COR-L47 (cell line): ENCODE measurements around the gene AS3MT.
"Not testable (repeated sequence)": the region's sequence is repeated elsewhere in the genome, so short reads cannot be mapped to it uniquely, and the experiment has no call there.

Experiments
- DNase-seq: peaks from one replicate; lab custom pipeline; 2025; lab: John Stamatoyannopoulos, UW

AS3MT gene

GRCh38 chr10:102855731-102856436 is 13.4 kb upstream of the AS3MT start:
- DNase-seq: not testable (repeated sequence)

- DNase-seq: no peak
Observed at GRCh38 chr10:102856758-102857424, 12.4 kb upstream of the AS3MT start.

DNA sequence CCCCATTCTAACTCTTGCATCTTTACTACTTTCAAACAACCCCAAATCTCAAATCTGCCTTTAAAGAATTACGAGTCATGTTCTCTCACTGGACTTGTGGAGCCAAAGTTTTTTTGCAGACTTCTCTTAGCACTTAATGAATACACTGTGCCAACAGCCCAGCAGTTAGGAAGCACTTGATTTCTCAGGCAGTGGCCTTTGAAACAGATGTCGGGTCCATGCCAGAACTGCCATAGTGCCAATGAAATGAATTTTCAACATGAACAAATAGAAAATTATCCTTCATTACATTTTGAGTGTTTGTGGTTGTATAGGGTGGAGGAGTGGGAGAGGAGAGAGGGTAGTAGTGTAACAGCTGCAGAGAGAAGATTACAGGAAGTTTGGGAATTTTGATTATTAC is 9.4 kb upstream of the AS3MT start:
- no peak for DNase-seq

- DNase-seq: no peak
Observed at GRCh38 chr10:102863660-102864059, 5.6 kb upstream of the AS3MT start.

GRCh38 chr10:102865620-102866019 is 3.6 kb upstream of the AS3MT start:
- DNase-seq: no peak

GRCh38 chr10:102868911-102869257 is 386 bp upstream of the AS3MT start:
- no peak for DNase-seq

- no peak for DNase-seq
Observed at GRCh38 chr10:102870221-102870620, 951 bp downstream of the AS3MT start.

DNA sequence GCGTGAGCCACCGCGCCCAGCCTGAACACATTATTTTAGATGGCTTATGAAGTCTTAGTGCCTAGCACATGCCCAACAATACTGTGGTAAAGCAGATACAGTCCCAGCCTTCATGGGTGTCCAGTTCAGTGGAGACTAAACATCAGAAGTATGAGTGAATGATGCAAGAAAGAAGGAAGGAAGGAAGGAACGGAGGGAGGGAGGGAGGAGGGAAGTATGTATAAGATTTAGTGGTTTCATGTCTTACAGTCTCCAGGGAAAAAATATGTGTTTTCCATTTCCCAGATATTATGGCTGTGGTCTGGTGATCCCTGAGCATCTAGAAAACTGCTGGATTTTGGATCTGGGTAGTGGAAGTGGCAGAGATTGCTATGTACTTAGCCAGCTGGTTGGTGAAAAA is 2.9 kb downstream of the AS3MT start:
- DNase-seq: no peak

DNA sequence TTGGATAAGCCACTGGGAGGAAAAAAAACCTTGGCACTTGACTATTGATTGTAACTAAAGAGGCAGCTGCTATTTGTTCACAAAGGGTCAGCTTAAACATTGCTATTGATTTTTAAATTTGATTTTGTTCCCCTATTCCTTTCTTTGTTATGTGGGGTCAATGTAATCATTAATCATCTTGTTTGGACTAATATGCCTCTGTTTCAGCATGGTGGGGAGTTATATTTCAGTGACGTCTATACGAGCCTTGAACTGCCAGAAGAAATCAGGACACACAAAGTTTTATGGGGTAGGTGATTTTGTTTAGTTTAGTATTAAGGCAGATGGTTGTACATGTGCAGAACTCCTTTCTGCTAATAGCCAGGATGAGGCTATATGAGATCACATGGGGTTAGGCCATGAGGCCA is 7.5 kb downstream of the AS3MT start:
- DNase-seq: no peak

DNA sequence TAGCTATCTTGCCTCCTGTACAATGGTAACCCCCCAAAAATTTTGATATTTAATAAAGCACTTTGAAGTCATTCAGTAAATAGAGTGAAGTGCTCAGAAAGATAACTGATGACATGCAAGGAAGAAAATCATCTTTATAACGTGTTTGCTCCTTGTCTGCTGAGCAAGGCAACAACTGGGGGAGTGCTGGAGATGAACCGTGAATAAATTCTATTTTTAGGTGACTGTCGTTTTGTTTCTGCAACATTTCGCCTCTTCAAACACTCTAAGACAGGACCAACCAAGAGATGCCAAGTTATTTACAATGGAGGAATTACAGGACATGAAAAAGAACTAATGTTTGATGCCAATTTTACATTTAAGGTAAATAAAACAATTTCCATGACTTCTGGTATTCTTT is 9.4 kb downstream of the AS3MT start:
- DNase-seq: no peak

- DNase-seq: no peak
Observed at GRCh38 chr10:102880256-102880655, 11.0 kb downstream of the AS3MT start.

GRCh38 chr10:102888048-102888447 is 18.8 kb downstream of the AS3MT start:
- no peak for DNase-seq

- no peak for DNase-seq
Observed at GRCh38 chr10:102894466-102895213, 25.4 kb downstream of the AS3MT start.

- DNase-seq: no peak
Observed at GRCh38 chr10:102900006-102900405, 30.7 kb downstream of the AS3MT start.

DNA sequence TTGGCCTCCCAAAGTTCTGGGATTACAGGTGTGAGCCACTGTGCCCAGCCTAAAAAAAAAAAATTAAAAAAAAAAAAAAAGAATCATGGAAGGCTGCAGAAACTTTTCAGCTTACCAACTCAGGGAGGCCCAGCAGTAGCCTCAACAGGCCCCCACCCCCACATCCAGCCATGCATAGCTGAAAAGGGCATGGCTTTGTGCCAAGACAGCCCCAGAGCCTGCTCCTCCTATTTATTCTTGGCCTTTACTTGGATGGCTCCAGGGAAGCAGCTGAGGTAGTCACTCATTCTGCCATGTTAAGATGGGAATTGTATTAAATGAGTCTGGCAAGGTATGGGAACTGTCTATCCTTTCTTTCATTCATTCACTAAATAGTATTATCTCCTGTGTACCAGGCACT is 35.1 kb downstream of the AS3MT start:
- DNase-seq: no peak

DNA sequence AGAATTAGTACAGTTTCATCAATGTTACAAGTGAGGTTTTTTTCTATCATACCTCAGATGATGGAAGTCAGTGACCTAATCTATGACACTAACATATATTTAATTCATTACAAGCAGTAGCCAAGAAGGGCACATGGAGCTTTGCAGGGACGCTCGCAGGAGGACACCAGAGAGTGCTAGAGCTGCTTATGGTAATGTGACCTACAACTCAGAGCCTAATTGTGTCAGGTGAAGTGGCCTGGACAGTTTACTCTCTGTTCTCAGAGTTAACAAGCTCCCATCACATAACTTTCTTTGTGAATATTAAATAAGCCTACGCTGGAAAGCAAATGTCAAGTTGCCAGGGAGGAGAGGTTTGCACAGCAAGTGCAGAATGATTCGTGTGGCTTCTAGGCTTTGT is 37.2 kb downstream of the AS3MT start:
- DNase-seq: no peak

DNA sequence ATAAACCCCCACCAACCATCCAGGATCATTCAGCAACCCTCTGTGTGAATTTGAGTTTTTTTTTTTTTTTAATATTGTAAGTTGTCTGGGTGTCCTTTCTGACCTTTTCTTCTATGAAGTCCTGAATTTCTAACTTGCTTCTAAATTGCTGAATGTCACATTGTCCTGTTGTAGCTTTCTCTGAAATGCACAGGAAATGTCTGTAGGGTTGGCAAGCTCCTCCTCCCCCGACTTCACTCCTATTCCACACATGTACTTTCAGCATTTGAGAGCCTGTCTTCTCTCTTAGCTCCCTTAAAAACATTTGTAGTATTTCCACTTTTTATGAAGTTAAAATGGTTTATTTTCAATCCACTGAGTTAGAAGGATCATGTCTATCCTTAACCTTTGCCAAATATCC is 45.5 kb downstream of the AS3MT start:
- no peak for DNase-seq

GRCh38 chr10:102916173-102916572 is 46.9 kb downstream of the AS3MT start:
- no peak for DNase-seq

DNA sequence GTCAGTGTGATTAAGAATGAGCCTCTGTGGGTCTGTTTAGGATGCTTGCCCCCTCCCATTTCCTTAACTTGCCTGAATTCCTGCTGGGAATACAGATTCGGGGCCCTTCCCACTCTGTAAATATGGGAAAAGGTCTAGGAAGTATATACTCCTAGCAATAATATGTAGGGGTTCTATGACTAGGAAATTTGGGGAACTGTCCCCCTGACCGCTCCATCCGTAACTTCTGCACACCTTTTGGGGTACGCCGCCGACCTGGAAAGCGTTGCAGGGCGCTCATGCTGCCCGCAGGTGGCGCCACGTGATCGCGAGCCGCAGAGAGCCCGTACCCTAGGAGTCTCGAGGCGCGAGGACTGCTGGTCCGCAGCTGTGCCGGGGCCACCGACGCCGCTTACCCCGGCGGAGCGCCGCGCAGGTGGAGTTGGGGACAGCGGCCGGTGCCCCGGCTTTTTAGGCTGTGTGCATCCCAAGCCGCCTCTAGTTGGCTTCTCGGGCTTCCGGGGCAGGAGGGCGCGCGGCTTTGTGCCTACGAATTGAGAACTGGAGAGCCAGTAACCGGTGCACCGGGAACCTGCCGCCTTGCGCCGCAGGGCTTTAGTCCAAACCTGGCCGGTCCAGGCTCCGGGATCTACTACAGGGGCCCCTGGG is 48.2 kb downstream of the AS3MT start:
- DNase-seq: peak; percentile 61

- peak; percentile 98 for DNase-seq
Observed at GRCh38 chr10:102917962-102918816, 48.9 kb downstream of the AS3MT start, which contains the start of gene CNNM2. Gene CNNM2 (plus strand): TSS chr10:102918294. CDS start chr10:102918481, 187 bp downstream.

GRCh38 chr10:102918817-102919245 is 49.6 kb downstream of the AS3MT start:
- no peak for DNase-seq
